Suppressor macrophage (primary cell): ENCODE data around the gene TRIM67.

Source experiments
- DNase-seq, 4 experiments: peaks; one replicate each; pipeline ENCODE4 v3.0.0-alpha.2; 2020 to 2022

Gene TRIM67

DNA sequence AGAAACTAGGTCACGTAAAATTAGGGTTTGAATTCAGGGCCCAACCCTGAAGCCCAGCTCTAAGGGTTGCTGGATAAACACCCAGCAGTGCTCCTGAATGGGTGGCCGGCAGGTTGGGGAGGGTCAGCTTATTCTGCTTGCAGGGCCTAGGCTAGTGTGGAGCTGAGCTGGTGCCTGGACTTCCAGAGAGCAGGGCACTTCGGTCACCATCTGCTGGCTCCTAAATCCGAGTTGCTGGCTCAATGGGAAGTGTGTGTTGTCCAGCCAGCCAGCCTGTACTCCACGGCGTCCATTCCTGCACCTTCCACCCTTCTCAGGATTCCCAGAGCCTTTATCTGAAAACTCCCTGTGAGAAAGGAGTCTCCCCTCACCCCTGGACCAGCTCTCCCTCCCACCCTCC, 23.0 kb downstream of the TRIM67 start:
- DNase-seq: no peak

DNA sequence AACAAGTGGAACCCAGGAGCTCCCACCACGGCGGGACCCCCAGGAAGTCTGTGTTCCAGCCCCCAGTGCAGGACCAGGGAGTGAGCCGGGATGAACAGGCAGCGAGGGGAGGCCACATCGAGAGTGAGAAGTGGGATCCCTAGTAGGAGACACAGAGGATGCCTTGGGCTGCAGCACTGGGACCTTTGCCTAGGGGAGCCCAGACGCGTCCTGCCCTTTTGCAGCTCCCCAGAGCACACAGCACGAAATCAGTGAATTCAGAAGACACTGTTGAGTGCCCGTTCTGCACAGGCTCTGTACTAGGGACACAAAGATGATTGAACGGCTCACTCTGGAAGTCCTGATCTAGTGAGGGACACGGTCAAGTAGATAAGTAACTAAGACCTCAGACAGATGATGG, 23.5 kb downstream of the TRIM67 start:
- DNase-seq: no peak

DNA sequence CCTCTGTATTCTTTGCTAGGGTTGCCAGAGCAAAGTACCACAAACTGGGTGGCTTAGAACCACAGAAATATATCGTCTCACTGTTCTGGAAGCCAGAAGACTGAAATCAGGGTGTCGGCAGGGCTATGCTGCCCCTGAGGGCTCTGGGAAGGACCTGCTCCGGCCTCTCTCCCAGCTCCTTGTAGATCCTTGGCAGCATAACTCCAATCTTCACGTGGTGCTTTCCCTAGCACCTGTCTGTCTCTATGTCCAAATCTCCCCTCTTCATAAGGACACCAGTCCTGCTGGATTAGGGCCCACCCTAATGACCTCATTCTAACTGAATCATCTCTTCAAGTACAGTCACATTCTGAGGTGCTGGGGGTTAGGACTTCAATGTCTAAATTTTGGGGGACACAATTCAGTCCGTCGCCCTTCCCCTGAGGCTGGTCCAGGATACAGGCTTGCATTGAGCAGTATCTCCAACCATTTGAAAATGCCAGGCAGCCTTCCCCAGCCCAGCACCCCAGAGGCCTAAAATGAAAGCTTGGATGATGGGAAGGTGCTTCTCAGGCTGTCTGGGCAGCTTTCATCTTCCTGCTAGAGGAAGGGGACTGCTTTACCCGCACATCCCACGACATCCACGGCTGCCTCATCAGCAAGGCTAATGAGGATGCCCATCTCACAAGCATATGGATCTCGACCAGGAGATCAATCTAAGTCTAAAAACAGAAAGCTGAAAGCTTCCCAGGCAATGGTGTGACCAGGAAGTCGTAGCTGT, 24.7 kb downstream of the TRIM67 start:
- DNase-seq: no peak

DNA sequence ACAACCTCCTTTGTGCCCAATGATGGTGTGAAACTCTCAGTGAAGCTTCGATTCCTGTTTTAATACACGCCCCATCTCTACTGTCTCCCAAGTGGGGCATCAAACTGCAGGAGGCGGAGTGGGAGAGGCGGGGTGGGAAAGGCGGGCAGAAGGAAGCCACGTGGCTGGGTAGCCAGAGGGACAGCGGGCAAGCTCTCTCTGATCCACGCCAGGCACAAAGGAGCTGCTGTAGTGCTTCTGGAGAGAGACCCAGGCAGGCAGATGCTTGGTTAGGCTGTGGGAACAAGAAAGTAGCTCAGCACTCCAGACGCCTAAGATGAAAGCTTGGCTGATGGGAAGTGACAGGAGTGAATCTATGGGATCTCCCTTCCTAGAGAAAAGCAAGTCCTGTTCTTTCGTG, 25.7 kb downstream of the TRIM67 start:
- no peak for DNase-seq

DNA sequence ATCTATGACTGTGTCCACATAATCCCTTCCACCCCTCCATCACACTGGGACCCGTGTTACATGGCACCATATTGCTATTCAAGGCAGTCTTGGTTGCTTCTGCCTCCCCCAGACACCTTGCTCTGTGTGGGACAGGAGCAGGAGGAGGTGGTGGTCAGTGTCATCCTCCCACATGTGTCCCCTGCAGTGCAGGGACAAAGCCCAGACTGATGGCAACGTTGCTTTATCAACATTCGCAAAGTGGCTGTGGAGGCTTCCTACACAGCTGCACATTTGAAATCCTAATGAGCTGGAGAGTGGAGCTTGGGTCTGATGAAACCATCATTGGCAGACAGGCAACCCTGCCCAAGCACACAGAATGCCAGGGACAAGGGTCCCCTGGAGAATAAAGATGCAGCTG, 26.2 kb downstream of the TRIM67 start:
- DNase-seq: no peak

DNA sequence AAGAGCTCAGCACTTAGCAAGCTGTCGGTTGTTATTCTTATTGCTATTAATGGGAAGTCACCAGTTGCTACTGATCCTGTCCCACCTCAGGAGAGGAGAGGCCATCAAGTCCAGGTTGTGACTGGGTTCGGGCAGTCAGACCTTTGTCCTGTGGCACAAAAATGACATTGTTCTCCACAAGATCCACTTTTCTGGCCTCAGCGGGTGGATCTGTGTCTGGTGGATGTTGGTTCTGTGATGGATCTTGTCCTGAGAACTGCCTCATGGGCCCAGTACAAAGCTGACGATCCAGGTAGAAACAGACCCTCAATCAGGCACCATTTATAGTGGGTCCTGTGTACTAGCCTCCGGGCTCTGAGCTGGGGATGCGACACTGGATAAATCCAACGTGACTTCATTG, 26.9 kb downstream of the TRIM67 start:
- no peak for DNase-seq

DNA sequence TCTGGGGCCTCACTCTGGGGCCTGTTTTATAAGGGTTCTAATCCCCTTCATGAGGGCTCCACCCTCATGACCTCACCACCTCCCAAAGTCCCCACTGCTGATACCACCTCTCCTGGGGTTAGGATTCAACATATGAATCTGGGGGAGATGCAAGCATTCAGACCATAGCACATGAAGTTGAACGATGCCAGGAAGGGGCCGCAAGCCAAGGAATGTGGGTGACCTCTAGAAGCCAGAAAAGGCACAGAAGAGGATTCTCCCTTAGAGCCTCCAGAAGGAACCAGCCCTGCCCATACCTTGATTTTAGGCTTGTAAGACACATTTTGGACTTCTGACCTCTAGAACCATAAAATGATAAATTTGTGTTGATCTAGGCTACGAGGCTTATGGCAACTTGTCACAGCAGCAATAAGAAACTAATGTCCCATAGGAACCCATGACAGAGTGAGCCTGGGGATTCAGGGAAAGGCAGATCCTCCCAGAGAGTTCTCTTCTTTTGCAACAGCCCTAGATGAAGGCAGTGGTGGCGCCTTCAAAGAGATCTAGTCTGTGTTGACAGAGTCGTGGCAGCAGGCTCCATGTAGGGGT, 27.9 kb downstream of the TRIM67 start:
- no peak for DNase-seq

DNA sequence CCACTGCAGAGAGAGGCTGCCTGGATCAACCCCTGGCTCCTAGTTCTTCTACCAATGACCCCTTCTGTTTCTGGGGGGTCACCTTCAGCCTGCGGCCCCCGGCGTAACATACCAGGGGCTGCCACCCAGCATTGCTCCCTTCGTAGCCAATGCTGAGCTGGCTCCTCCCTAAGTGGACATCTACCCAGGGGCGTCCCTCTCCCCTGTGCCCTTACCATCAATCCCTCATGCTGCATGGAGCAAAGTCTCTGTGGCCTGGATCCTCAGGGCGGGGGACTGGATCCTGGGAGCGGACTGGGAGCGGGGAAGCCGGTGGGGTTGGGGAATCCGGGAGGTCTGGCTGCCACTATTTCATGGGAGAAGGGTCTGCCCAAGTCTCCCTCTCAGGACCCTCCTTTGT, 28.6 kb downstream of the TRIM67 start:
- DNase-seq: no peak

DNA sequence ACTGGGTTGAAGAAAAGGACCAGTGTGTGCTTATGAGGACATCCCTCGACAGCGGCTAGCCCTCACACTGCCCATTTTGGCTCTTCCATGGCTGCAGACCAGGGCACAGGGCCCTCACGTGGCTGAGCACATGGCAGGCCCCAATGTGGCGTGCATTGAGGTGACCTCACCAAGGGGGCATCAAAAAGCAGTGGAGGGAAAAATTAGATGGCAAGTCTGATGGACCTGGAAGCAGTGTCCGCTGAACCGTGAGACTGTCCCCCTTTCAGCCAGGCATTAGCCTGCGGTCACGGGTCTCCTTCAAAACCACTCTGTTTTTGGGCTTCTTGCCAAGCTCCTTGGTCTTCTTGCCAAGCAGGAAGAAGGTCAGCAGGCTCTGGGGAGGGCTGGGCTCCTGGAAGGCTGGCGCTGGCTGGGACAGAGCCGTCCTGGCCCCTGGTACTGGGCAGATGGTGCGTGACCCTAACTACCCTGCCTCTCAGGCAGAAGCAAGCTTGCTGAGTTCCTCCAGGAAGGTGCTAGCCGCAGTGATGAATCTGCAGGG, 30.8 kb downstream of the TRIM67 start:
- no peak for DNase-seq

DNA sequence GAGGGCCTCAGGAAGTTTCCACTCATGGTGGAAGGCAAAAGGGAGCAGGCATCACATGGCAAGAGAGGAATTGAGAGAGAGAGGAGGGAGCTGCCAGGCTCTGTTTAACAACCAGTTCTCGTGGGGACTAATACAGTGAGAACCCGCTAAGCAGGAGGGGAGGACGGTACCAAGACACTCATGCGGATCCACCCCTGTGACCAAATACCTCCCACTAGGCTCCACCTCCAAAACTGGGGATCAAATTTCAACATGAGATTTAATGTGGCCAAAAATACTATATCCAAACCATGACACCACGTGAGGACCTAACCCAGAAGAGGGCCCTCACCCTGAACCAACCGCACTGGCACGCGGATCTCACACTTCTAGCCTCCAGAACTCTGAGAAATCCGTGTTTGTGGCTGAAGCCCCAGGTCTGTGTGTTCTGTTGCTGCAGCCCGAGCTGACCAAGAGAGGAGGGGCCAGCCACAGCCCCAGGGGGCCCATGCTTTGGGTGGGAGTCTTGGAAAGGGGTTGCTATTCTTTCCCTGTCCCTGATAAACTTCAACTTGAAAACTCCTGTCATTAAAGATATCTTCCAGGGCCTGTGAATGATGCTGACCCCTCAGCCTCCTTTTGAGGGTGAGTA, 32.0 kb downstream of the TRIM67 start:
- DNase-seq: no peak

DNA sequence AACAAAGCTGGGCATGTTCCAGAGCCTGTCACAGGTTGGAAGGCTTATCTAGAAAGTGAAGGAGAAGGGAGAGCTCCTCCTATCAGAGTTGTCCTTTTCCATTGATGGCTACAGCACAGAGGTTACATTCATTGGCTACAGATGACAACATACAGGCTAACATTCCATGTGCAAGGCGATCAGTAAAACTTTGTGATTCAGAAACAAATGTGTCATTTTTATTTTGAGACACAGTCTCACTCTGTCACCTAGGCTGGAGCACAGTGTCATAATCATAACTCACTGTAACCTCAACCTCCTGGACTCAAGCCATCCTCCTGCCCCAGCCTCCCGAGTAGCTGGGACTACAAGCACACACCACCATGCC, 32.6 kb downstream of the TRIM67 start:
- DNase-seq: no peak

DNA sequence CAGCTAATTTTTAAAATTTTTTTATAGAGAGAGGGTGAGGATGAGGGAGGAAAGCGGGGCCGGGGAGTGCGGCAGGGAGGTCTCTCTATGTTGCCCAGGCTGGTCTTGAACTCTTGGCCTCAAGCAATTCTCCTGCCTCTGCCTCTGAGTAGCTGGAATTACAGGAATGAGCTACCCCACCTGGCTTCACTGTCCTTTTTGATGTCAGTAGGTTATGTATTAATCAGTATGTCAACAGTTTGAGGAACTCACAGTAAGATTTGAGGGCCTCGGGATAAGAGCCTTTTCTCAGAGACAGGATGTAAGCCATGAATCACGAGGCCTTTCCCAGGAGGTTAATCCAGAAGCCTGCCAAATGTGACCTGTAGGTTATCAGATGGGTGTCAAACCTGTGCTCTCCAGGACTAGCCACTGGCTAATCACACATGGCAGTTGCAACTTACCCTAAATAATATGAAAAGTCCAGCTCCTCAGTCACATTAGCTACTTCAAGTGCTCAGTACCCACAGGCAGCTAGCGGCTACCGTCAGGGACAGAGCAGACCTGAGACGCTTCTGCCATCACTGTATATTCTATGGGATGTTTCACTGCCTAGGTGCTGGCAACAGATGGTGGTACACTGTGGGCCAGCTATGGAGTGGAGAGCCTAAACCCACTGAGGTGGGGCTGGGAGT, 33.1 kb downstream of the TRIM67 start:
- no peak for DNase-seq

DNA sequence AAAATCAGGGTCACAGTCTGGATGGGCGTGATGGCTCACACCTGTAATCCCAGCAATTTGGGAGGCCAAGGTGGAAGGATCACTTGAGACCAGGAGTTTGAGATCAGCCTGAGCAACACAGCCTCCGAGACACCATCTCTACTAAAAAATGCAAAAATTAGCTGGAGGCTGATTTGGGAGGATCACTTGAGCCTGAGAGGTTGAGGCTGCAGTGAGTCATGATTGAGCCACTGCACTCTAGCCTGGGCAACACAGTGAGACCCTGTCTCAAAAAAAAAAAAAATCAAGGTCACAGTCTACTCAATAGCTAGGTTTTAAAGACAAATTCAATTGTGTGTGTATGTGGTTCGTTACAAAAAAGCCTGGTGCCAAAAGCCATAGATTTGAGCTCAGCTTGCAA, 34.4 kb downstream of the TRIM67 start:
- no peak for DNase-seq

DNA sequence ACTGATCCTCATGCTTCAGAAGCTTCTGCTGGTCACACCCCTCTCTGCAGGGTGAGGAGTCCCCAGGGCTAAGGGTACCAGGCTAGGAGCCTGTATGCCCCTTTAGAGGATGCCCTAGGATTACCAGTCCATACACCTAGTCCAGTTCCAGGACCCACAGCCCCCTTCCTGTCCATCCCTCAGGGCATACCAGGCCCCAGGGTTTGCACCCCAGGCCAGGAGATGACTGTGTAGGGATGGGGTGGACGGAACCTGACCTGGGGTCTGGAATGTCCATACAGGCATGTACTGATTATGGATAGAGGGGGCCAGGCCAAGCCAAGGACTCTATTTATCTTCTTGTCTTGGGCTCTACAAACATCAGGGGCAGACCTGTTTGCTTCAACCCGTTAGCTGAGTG, 34.9 kb downstream of the TRIM67 start:
- DNase-seq: no peak

DNA sequence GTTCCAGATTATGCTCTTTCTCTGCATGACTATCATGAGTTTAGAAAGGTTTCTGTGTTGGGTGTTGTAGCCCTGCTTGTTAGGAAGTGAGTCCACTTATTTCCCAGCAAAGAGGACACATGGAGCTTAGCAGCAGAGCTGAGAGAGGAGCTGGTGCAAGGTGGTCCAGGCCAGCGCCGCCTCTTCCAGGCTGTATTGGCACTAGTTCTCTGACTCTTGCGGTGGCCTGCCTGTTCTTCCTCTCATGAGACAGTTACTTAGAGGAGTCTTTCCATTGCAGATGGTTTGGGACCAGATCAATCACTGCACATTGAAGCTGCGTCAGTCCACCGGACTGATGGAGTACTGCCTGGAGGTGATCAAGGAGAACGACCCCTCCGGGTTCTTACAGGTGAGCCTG, 38.0 kb downstream of the TRIM67 start:
- DNase-seq: no peak

DNA sequence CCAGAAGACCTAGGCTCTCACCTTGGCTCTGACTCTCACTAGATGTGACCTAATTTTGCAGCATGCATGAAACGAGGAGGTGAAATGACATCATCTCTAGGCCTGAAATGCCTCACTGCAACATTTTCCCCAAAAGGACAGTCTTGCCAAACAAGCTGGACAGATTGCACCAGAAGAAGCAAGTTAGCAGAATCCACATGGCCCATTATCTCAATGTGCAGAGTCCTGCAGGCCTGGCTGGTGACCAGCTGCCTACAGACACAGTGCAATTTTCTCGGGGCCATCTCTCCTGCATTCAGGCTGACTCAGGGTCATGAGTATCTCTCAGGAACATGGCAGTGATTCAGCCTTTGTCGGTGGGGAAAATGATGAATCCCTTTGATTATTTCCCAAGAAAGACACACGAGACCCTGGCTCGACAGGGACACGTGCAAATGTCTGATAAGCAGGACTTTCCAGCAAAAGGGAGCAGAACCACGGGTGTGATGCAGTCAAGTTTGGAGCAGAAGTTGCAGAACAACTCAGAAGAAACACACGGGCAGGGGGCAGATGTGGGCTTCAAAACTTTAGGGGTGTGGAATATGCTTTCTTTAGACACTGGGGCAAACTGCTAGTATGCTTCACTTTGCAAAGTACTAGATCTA, 38.7 kb downstream of the TRIM67 start:
- DNase-seq: peak in 3 of 4 experiments; percentile 8 to 27 (median 23)

DNA sequence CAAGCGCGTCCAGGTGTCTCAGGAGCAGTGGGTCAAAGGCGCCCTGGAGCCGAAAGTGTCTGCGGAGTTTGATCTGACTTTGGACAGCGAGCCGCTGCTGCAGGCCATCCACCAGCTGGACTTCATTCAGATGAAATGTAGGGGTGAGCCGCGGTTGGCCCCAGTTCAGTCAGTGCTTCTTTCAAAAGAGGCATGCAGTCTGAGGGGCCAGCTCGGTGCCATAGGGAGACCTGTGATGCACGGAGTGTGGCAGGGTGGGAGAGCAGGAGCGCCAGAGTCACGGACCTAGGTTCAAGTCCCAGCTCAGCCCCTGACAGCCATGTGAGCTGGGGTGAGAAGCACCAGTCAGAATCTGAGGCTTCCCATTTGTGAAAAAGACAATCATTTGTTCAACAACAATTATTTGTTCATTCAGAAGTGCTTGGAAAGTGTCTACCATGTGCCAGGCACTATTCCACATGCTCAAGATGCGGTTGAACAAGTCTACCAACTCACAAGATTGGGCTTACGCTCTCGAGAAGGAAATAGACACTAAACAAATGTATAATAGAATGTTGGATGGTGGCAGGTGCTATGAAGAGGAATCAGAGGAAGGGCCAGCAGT, 39.6 kb downstream of the TRIM67 start:
- no peak for DNase-seq

DNA sequence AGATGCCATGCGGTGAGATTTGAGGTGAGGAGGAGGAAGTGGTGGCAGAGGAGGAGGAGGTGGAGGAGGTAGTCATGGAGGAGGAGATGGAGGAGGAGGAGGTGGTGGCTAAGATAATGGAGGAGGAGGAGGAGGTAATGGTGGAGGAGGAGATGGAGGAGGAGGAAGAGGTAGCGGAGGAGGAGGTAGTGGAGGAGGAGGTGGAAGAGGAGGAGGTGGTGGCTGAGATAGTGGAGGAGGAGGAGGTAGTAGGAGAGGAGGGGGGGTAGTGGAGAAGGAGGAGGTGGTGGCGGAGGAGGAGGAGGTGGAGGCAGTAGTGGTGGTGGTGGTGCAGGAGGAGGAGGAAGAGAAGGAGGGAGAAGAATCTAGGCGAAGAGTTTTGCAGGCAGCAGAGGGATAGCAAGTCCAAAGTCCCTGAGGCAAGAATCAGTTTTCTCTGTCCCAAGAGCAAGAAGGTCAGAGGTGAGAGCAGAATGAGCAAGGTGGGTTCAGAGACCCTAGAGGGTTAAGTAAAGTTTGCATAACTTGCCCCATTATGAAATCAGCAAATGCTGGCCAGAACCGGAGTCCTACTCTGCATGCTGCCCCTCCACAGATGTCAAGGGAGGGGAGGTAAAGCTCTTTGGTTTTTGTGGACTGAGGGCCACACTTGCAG, 40.2 kb downstream of the TRIM67 start:
- no peak for DNase-seq

DNA sequence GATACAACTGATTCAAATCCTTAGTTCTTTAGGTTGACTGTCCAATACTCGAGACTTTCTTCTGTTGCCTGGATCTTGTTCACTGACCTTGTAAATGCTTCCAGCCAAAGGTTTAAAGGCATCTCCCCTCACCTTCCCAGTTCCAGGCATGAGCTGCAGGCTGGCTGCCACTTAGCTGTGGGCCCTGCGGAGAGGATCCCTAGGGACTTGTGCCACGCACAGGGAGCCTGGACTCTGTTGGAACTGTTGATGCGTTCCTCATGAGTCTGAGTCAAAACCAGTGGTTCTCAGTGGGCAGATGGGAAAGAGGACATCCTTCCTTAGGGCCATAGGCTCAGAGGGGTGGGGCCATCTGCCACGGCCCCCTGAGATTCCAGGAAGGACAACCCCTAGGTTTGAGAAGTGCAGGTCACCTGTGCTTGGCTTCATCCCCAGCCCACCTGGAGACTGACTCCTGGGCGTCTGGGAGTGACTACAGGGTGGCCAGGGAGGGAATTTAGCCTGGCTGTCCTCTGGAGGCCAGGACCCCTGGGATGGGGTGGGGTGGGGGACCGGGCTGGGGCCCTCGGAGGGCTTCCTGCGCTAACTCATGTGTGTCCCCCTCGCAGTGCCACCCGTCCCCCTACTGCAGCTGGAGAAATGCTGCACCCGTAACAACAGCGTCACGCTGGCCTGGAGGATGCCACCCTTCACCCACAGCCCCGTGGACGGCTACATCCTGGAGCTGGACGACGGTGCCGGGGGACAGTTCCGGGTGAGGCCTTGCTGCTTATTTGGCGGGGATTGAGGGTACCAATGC, 41.6 kb downstream of the TRIM67 start:
- DNase-seq: no peak

DNA sequence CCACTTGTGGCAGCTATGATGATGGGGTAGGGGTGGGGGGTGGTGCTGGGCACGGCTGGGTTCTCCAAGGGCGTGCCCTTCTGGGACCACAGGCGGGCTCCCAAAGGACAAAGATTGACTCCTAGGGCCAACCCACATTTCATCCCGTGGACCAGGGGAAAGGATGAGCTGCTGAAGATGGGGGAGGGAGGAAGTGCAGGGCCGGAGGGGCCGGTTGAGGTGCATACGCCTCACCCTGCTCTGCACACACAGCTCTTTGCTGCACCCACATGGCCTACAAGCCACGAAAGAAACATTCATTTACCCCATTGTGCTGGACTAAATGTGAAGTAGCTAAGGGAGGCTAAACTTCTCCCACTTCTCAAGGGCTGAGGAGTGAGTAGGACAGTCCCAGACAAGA, 45.0 kb downstream of the TRIM67 start:
- DNase-seq: no peak

DNA sequence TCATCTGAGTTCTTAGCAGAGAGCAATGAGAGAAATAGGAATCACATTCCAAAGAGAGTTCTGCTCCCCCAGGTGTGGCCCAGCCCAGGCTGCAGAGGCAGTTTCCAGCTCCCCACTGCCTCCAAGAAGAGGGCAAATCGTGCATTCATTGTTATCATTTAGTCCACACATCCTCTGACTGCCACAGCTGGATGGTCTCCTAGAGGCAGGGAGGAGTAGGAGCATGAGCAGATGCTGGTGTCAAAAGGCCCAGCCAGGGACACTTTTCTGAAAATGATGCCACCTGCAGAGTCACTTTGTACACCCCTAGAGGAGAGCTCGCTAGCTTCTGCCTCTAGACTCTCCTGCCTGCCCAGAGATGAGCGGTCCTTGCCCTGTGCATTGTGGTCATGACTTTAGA, 45.6 kb downstream of the TRIM67 start:
- DNase-seq: no peak
